Measurements from ENCODE around the gene KIAA0825. TPM values are rescaled to one million over a fixed set of nuclear protein-coding genes. Genes with fewer than 3 reads are reported as not detected.

KIAA0825 gene
- total and polyA plus RNA-seq, 2 donors (not counting 1 experiment from before 2014, with no cell fraction given): 1.7 to 3.6 TPM

GRCh38 chr5:94283093-94283492, 335.3 kb downstream of the KIAA0825 start:
- Histone ChIP-seq H3K9me3 (ENCODE audit: control insufficient read depth, insufficient read depth, low read depth, low read length) (no peaks in the 10 kb centered on the region), H3K27me3 (ENCODE audit: control insufficient read depth, insufficient read depth, low read length) (no peaks in the 10 kb centered on the region), H4K20me1 (ENCODE audit: control insufficient read depth, extremely low read depth, insufficient read depth, low read length) (no peaks in the 10 kb centered on the region), H3K79me2 (ENCODE audit: control insufficient read depth, insufficient read depth, low read length) (no peaks in the 10 kb centered on the region), H3K4me3 (replicated peaks in 1 of 4; ENCODE audit: control extremely low read depth in 1 of 4, insufficient read depth in 1 of 4, low read depth in 3 of 4, low read length in 4 of 4) (no peak overlapping the region), H3K36me3 (ENCODE audit: control insufficient read depth, insufficient read depth, low read length) (no peaks in the 10 kb centered on the region), H3K27ac (ENCODE audit: insufficient read depth, low read length) (no peak overlapping the region), H3K9ac (ENCODE audit: insufficient read depth, low read length) (no peak overlapping the region), H2AFZ (ENCODE audit: low read length) (no peak overlapping the region), H3K4me2 (ENCODE audit: extremely low read depth, insufficient read depth, low read length) (no peak overlapping the region), H3K4me1 (ENCODE audit: control insufficient read depth, extremely low read depth, insufficient read depth, low read length) (no peaks in the 10 kb centered on the region)
- TF ChIP-seq CTCF (conservative IDR thresholded peaks at IDR 0.05 in 1 of 2, IDR thresholded peaks at IDR 0.05 in 1 of 2; ENCODE audit: low read depth in 1 of 2, low read length in 2 of 2) (no peak), EZH2 (IDR thresholded peaks at IDR 0.05; ENCODE audit: low read length, missing control alignments) (no peak)
- peak in 1 of 2 donors; percentile 20 for DNase-seq (ENCODE audit: low read depth in 2 of 2)

GRCh38 chr5:94281236-94281801, 337.1 kb downstream of the KIAA0825 start:
- Histone ChIP-seq H3K27ac (ENCODE audit: insufficient read depth, low read length) (no peak overlapping the region), H3K4me2 (ENCODE audit: extremely low read depth, insufficient read depth, low read length) (no peak overlapping the region), H3K36me3 (ENCODE audit: control insufficient read depth, insufficient read depth, low read length) (no peaks in the 10 kb centered on the region), H3K9ac (ENCODE audit: insufficient read depth, low read length) (no peak overlapping the region), H2AFZ (ENCODE audit: low read length) (no peak overlapping the region), H3K27me3 (ENCODE audit: control insufficient read depth, insufficient read depth, low read length) (no peaks in the 10 kb centered on the region), H3K4me3 (replicated peaks in 1 of 4; ENCODE audit: control extremely low read depth in 1 of 4, insufficient read depth in 1 of 4, low read depth in 3 of 4, low read length in 4 of 4) (no peak overlapping the region), H3K4me1 (ENCODE audit: control insufficient read depth, extremely low read depth, insufficient read depth, low read length) (no peaks in the 10 kb centered on the region), H3K9me3 (ENCODE audit: control insufficient read depth, insufficient read depth, low read depth, low read length) (no peaks in the 10 kb centered on the region), H3K79me2 (ENCODE audit: control insufficient read depth, insufficient read depth, low read length) (no peaks in the 10 kb centered on the region), H4K20me1 (ENCODE audit: control insufficient read depth, extremely low read depth, insufficient read depth, low read length) (no peaks in the 10 kb centered on the region)
- DNase-seq (ENCODE audit: low read depth in 2 of 2): no peak
- TF ChIP-seq CTCF (conservative IDR thresholded peaks at IDR 0.05 in 1 of 2, IDR thresholded peaks at IDR 0.05 in 1 of 2; ENCODE audit: low read depth in 1 of 2, low read length in 2 of 2) (no peak), EZH2 (IDR thresholded peaks at IDR 0.05; ENCODE audit: low read length, missing control alignments) (no peak)

DNA sequence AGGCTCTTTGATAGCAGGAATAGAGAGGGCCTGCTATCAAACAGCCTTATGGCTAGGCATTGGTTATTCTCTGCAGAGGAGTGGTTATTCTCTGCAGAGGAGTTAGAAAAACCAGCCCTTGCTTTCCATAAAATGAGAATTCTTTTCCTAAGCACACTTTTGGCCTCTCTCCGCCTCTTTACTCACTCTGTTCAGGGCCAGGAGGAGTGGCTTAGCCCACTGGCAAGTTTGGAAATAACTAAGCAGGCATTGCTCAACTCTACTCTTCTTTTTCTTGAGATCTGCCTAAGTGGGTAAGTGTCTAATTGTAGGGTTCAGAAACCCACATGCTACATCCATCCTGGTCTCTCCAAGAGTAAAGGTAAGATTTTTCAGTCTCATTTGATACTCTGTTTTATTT, 341.7 kb downstream of the KIAA0825 start:
- TF ChIP-seq EZH2 (IDR thresholded peaks at IDR 0.05; ENCODE audit: low read length, missing control alignments): no peak
- no peak for TF ChIP-seq CTCF (conservative IDR thresholded peaks at IDR 0.05 in 1 of 2, IDR thresholded peaks at IDR 0.05 in 1 of 2; ENCODE audit: low read depth in 1 of 2, low read length in 2 of 2)

More for the DNA sequence above, 341.7 kb downstream of the KIAA0825 start:
- Histone ChIP-seq H3K27me3 (ENCODE audit: control insufficient read depth, insufficient read depth, low read length) (no peaks in the 10 kb centered on the region), H3K9me3 (ENCODE audit: control insufficient read depth, insufficient read depth, low read depth, low read length) (no peaks in the 10 kb centered on the region), H2AFZ (ENCODE audit: low read length) (no peak overlapping the region), H3K27ac (ENCODE audit: insufficient read depth, low read length) (no peak overlapping the region), H3K79me2 (ENCODE audit: control insufficient read depth, insufficient read depth, low read length) (no peaks in the 10 kb centered on the region), H3K4me1 (ENCODE audit: control insufficient read depth, extremely low read depth, insufficient read depth, low read length) (no peaks in the 10 kb centered on the region), H3K4me3 (replicated peaks in 1 of 4; ENCODE audit: control extremely low read depth in 1 of 4, insufficient read depth in 1 of 4, low read depth in 3 of 4, low read length in 4 of 4) (no peak overlapping the region), H3K9ac (ENCODE audit: insufficient read depth, low read length) (no peak overlapping the region), H4K20me1 (ENCODE audit: control insufficient read depth, extremely low read depth, insufficient read depth, low read length) (no peaks in the 10 kb centered on the region), H3K4me2 (ENCODE audit: extremely low read depth, insufficient read depth, low read length) (no peak overlapping the region), H3K36me3 (ENCODE audit: control insufficient read depth, insufficient read depth, low read length) (no peaks in the 10 kb centered on the region)
- peak in 1 of 2 donors; percentile 28 for DNase-seq (ENCODE audit: low read depth in 2 of 2)

All from fibroblast of lung (primary cell).